Anterior cingulate cortex (tissue), 58 donors: ENCODE results near the gene LYRM1.

Experiments
- DNase-seq, 58 donors: peaks; one replicate each; lab custom pipeline; 2025; lab: John Stamatoyannopoulos, UW

Gene LYRM1

DNA sequence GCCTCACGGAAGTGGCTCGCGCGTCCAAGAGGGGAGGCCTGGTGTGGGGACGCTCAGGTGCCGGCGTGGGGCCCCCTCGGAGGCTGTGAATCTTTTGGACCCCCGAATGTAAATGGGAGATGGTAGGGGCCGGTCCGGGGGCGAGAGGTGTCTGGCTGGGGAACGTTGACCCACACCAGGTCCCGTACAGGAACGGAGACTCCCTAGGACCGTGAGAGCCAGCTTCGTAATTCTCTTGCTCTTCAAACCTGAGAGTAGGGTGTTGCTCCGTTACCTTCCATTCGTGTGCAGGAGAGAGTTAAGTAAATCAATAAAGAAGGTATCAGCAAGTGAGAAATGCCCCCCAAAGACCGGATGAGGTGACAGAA, 481 bp downstream of the LYRM1 start:
- DNase-seq = peak in 3 of 58 donors; percentile 40 to 52 (median 49)

DNA sequence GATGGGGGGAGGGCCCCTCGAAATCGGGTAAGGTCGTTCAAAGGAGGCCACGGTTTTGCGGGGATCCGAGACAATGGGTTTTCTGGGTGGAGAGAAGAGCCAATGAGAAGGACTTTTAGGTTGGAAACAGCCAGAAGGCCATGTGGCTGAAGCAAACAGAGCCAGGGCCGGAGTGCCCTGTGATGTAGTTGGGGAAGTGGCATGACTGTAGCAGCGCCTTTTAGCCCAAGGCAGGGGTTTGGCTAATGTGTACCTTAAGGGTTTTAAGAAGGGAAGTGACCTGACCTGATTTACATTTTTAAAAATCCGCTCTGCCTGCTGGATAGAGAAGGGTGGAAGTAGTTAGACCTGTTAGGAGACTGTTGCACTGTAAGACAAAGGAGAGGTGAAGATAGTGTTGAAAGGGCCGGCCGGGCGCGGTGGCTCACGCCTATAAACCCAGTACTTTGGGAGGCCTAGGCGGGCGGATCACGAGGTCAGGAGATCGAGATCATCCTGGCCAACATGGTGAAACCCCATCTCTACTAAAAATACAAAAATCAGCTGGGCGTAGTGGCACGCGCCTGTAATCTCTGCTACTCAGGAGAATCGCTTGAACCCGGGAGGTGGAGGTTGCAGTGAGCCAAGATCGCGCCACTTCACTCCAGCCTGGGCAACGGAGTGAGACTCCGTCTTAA, 1.0 kb downstream of the LYRM1 start:
- peak in 37 of 58 donors; percentile 4 to 53 (median 26) for DNase-seq

DNA sequence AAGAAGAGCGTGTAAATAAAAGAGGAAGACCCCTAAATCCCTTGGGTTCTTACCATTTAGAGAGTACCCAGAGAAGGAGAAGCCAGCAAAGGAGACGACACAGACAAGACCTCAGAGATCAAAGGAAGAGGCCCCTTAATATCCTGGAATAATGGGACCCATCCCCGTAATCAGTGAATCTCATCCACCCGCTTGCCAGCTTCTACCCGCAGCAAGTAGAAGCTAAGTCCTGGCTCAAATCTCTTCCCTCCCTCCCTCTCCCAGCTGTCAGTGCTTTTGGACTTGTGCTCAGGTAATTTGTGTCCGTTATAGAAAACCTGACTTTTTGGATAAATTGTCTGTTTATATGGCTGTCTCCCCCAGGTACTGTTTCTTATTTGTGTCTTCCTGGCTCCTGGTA, 1.9 kb downstream of the LYRM1 start:
- no peak for DNase-seq

DNA sequence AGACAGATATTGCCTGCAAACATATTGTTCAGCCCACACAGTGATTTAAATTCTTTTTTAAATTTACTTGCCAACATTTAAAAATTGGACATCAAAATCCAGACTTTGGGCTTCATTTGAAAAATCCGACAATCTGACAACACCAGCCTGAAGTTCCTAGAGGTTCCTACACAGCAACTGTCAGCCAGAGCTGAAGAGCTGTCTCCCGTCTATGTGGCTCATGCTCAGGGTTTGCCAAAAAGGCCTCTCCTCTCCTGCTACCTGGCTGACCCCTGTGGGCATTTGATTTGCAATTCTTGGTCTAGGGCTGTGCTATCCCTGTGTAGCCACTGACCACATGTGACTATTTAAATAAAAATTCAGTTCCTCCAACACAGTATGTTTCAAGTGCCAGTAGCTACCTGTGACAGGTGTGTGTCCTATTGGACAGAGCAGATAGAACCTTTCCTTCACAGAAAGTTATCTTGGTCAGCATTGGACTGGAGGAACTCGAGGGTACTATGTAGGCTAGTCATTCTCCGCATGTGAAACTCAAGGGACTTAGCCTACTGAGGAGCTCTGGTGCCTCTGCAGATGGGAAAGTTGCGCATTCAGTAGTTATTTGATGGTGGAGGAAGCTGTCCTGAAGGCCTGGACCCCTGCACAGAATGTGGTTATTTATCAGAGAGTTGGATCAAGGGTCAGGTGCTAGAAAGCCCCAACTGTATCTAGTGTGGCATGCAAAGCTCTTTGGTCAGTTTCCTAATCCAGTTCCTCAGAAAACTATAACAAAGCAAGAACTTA, 2.7 kb downstream of the LYRM1 start:
- peak in 1 of 58 donors; percentile 24 for DNase-seq

DNA sequence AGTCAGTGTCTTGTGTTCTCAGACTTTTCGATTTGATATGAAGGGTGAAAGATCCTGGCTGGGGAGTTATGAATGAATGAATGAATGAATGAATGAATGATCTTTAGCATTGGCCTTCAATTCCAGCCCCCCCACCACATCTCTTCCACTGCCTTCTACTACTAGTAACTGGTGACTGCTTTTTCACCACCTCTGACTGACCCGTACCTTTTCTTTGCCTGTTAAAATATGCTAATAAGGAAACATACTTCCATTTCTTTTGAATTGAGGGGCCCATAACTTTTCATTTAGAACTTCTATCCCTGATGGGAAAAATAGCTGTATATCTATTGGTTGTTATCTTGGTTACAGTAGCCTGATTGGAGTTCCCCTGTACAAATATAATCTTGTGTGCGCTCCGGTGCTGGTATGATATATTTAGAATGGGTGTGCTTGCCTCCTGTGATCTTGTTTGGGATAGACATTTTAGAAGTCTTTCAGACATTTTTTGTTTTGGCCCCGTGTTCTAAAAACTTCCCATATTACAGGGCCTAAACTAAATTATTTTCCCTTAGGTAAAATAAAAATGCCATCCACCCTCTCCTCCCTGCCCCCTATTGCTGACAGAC, 3.4 kb downstream of the LYRM1 start:
- no peak for DNase-seq

DNA sequence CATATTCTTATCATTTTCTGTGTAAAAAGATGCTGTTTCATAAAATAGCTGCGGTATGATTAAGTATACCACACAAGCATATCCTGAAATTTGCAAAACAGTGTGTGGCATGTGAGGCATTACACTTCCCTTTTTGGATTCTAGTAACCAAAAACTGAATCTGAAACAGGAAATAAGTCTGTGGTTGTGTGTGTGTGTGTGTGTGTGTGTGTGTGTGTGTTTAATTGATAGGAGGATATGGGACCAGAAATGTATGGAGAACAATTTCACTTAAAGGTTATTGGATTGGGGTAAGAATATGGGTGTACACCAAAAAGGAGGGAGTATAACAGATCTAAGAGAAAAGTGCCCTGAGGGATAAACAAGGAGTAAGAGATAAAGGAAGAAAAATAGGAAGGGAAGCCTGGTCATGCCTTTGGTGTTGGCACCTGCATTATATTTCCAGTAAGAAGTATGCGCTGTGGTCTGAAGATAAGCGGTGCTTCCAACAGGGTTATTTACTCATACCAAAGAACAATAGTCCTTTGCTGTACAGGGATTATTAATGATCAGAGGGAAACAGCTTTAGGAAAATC, 4.0 kb downstream of the LYRM1 start:
- no peak for DNase-seq

DNA sequence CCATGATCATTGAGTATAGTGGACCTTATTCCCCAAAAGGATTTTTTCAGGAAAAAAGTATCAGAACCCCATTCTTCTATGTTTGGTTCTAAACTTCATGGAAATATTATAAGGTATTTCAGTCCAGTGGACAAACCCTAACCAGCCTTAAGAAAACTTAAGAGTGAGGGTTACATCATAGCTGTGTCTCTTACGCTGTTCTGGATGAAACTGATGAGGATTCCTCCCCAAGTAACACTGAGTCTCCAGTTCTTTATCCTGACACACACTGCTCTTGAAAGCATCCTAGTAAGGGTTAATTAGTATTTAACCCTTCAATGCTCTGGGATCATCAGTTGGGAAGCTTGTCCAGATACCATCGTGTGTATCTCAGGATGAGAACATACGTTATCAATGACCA, 5.0 kb downstream of the LYRM1 start:
- no peak for DNase-seq

DNA sequence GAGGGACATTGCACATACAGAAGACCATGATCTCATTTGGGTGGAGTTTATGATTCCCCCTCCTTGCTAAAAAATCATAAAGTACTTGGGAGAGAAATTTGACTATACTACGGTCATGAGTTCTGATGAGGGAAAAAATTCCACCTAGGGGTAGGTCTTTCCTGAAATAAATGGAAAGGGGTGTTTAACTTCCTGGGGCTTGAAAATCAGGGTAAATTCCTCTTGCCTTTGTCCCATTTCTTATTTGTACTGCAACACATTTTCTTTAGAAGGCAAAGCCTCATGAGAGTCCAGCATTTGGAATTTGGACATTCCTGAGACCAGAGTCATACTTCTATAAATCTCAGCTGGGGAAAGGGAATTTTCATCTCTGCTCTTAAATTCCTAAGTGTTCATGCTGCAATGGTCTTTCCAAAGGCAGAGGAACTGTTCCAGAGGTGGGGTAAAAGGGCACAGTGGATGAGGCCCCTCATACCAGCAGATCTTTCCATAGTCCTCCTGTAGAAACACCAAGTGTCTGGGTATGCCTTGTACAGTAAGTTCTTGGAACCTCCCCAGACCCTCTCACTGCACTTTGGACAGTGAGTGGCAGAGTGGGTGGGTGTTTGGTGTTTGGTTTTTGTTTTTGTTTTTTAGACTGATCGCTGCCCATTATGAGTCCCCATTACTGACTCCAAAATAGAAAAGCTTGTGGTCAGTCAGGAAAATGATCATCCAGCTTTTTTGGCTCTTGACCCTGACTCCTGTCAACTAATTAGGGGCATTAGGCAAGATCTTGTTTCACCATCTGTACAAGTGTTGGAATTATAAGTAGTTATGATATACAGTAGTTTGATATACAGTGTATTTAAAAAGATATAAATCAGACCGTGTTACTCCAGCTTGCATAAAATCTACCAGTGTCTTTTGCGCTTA, 6.0 kb downstream of the LYRM1 start:
- DNase-seq = no peak

DNA sequence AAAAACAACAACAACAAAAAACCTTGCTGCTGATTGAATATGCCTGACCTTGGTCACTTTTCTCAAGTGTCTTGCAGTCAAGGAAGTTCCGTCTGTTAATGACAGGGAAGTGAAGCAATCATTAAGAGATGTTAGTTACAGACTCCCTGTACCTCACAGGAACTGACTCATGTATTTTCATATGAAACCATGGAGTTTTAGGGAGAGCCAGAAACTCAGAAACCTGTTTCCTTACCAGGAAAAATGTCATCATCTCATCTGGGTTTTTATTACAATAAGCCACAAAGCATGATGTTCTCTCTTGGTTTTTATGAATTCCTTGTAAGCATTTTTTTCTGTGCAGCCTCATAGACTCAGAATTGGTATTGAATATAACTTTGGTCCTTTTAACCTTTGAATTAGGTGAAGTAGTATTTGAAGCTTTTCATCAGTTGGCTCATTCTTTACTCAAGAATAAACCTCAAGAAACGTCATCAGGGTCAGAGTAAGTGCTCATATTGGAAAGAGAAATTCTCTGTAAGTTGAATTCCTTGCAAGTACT, 10.3 kb downstream of the LYRM1 start:
- DNase-seq = no peak

DNA sequence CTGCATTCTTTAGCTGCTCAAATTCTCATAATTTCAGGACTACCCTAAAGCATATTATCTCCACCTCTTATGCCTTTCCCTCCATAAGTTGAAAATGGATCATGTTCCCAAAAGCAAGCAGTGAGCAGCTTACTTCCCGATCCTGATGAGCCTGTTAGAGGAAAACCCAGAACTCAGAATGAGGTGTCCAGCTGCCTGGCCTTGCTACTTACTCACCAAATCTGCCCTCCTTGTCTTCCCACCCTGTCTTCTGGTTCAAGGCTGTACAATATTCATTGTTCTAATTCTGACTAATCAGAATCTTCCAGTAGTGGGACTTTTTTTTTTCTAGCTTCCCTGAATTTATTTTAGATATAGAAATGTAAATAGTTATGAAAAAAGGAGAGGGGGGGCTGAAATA, 10.8 kb downstream of the LYRM1 start:
- no peak for DNase-seq

DNA sequence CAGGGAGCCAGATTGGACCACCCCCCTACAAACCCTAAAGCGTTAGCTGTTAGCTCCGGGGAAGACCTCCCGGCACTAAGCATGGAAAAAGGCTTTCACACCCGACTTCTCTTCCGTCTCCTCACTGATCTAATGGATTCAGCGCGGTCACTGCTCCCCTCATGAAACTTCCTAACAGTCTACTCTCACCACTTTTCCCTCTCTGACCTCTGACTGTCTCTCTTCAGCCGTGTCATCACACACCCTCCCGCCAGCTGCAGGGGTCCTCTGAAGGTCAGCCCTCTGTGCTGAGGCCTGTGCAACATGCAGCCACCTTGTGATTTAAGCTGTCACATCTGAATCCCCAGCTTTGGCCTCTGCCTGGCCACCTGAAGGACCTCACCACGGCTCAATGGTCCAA, 15.7 kb downstream of the LYRM1 start:
- no peak for DNase-seq

DNA sequence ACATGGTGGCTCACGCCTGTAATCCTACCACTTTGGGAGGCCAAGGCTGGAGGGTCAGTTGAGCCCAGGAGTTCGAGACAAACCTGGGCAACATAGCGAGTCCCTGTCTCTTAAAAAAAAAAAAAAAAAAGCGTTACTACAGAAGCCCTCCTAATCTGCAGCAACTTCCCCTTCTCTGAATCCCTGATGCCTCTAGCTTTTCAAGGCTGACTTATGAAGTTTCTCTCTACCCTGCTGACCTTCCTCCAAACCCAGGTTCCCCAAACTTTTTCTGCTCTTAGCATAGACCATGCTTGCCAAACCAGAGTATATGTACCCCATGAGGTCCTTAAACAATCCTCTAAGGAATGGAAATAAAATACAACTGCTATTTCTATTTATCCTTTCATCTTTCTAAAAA, 16.4 kb downstream of the LYRM1 start:
- no peak for DNase-seq

DNA sequence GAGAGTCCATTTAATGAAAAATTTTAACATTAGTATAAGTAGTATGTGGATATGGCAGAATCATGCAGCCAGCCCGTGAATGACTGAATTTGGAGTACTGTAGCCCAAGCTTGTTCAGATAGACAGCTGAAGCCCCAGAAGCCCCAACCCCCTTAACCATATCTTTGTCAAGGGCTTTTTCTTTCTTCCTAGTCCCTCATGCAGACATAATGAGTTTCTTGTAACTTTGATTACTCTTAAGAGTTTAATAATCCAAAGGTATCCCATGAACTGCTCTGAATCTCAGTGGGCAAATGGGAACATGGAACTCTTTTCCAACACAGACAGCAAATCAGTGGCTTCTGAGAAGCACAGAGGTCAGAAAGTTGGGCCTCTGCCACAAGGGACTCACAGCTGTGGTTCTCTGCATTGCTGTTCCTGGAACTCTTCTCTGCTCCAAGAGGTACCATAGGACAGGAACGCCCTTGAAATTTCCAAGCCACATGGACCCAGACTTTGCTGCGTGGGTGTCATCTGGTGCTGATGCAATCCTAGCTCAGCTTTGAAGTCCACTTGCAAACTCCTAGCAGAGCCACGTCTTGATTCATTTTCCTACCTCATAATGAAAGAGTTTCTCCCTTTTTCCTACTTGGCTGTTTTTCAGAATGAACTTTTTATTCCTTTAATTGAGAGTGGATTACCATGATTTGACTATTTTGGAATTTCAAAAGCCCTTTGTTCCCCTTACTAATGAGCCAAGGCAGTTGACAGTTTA, 18.1 kb downstream of the LYRM1 start:
- peak in 2 of 58 donors; percentile 3 to 13 for DNase-seq

DNA sequence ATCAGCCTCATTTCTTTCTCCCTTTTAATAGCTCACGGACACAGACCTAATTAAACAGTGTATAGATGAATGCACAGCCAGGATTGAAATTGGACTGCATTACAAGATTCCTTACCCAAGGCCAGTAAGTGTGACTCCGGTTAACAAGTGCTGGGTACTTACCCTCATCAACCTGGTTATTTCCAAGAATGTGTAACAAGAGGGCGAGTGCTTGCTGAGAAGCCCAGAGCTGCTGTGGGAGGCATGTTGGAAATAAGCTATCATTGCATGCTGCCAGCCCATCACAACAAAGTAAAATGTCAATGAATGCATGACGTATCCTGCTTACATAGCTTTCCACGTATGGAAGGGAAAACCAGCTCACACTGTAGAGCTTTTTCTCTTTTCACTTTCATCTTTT, 19.5 kb downstream of the LYRM1 start:
- no peak for DNase-seq

DNA sequence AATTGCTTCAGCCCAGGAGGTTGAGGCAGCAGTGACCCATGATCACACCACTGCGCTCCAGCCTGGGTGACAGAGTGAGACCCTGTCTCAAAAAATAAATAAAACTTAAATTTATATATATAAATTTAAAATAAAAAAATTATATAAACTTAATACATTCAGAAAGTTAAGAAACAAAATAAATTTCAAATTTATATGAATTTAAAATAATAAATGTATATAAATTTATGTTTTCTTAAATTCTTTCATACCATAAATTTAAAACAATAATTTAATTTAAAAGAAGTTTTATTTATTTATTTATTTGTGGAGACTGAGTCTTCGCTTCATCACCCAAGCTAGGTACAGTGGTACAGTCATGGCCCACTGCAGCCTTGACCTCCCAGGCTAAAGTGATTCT, 20.2 kb downstream of the LYRM1 start:
- no peak for DNase-seq

DNA sequence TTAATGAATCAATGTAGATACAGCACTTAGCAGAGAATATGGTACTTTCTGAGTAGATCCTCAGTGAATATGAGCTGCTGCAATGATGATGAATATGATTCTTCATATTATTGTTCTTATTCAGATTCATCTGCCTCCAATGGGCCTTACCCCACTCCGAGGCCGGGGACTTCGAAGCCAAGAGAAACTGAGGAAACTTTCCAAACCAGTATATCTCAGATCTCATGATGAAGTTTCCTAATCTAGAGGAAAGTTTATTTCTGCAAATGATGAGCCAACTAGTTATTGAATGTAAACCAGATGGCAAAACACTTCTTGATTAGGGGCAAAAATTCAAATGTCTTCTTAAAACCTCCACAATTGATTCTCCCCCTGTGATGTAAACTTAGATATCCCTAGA, 23.3 kb downstream of the LYRM1 start:
- no peak for DNase-seq

DNA sequence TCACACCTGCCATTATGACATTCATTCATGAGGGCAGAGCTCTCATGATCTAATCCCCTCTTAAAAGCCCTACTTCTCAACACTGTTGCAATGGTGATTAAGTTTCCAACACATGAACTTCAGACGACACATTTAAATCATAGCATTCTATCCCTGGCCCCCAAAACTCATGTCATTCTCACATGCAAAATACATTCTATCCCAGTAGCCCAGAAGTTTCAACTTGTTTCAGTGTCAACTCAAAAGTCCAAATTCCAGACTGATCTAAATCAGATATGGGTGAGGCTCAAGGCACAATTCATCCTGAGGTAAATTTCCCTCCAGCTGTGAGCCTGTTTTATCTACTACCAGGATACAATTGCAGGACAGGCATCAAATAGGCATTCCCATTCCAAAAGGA, 25.2 kb downstream of the LYRM1 start:
- DNase-seq = no peak

DNA sequence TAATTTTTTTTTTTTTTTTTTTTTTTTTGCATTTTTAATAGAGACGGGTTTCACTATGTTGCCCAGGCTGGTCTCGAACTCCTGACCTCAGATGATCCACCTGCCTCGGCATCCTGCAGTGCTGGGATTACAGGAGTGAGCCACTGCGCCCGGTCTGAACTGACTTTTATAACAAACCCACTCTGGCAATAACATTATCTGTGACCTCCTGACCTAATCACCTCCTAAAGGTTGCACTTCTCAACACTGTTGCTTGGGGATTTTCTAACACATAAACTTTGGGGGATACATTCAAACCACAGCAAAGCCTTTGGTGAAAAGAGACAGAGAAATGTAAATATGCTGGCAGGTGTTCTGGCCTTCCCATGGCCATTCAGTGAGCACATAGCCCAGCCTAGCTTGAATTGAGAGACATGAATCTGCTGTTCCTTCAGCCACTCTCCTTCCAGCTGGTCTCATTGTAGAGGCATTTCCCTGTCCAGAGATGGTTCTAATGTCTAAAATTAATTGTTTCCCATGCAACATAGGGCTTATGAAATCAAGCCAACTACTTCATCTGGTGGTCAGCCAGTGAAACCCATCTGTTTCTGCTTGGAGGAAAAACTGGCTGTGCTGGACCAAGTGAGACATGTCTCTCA, 28.3 kb downstream of the LYRM1 start:
- peak in 1 of 58 donors; percentile 6 for DNase-seq
